IMR-90 (cell line): ENCODE data around the gene CIDEA. TPM values are rescaled to one million over a fixed set of nuclear protein-coding genes. Genes with fewer than 3 reads are reported as not detected.

Experiments
- ATAC-seq: fragments of 200-7000 bp; cut with Tn5 transposase; 2 replicates; pipeline ENCODE4 v1.9.1; 2020; ENCODE audit warnings: low read depth, mild to moderate bottlenecking, moderate library complexity
- BruUV-seq: library from RNA; stranded (reverse); fragments of 400-500 nt; replicated peaks from 2 replicates; lab custom pipeline; 2021; lab: Mats Ljungman, UMichigan
- CTCF ChIA-PET: fragments of 300-600 bp; formaldehyde crosslinking; extraction: SDS; loops from one replicate; lab custom pipeline; 2021; ENCODE audit warnings: antibody characterized with exemption; lab: Yijun Ruan, JAX
- POLR2A ChIA-PET: fragments of 300-600 bp; sonication (Branson Sonifier 250); formaldehyde crosslinking; loops from one replicate; lab custom pipeline; 2022; ENCODE audit warnings: antibody characterized with exemption; ENCODE audit not compliant: unreplicated experiment; lab: Charles Lee
- DNase-seq: peaks from one replicate; pipeline ENCODE4 v3.0.0; 2013
- H2AFZ ChIP-seq: replicated peaks from 2 replicates; pipeline ENCODE3; 2013; ENCODE audit warnings: low read length, mild to moderate bottlenecking; ENCODE audit not compliant: poor library complexity
- H2AK5ac ChIP-seq: 2 replicates; pipeline ENCODE4 v1.6.1; 2013; ENCODE audit warnings: low read depth, low read length, inconsistent platforms
- H2AK9ac ChIP-seq: replicated peaks from 2 replicates; pipeline ENCODE3; 2013; ENCODE audit warnings: mild to moderate bottlenecking, low read depth, low read length, moderate library complexity; ENCODE audit not compliant: poor library complexity
- H2BK120ac ChIP-seq: 2 replicates; pipeline ENCODE4 v1.6.1; 2013; ENCODE audit warnings: low read depth, low read length, inconsistent platforms
- H2BK15ac ChIP-seq: 3 replicates; pipeline ENCODE4 v1.6.1; 2013; ENCODE audit warnings: low read depth, low read length, inconsistent platforms
- H2BK20ac ChIP-seq: 2 replicates; pipeline ENCODE4 v1.6.1; 2013; ENCODE audit warnings: low read depth, mild to moderate bottlenecking, inconsistent platforms, low read length, moderate library complexity
- H2BK5ac ChIP-seq: 2 replicates; pipeline ENCODE4 v1.6.1; 2013; ENCODE audit warnings: mild to moderate bottlenecking, low read depth, low read length, inconsistent platforms; ENCODE audit not compliant: poor library complexity, severe bottlenecking
- H3K14ac ChIP-seq: replicated peaks from 2 replicates; pipeline ENCODE4 v1.6.1; 2013; ENCODE audit warnings: low read depth, low read length, inconsistent platforms
- H3K18ac ChIP-seq: 2 replicates; pipeline ENCODE4 v1.6.1; 2013; ENCODE audit warnings: low read depth, low read length, control low read depth
- H3K23ac ChIP-seq: 2 replicates; pipeline ENCODE4 v1.6.1; 2013; ENCODE audit warnings: low read depth, low read length, inconsistent platforms
- H3K27ac ChIP-seq: 2 replicates; pipeline ENCODE4 v1.5.1; 2013; ENCODE audit warnings: mild to moderate bottlenecking, control low read depth, low read length; ENCODE audit not compliant: insufficient read depth
- H3K27me3 ChIP-seq: 2 replicates; pipeline ENCODE4 v1.6.1; 2013; ENCODE audit warnings: low read length; ENCODE audit not compliant: control insufficient read depth, insufficient read depth
- H3K36me3 ChIP-seq: 2 replicates; pipeline ENCODE4 v1.6.1; 2013; ENCODE audit warnings: low read length, mixed read lengths; ENCODE audit not compliant: control insufficient read depth, insufficient read depth
- H3K4ac ChIP-seq: 2 replicates; pipeline ENCODE4 v1.6.1; 2013; ENCODE audit warnings: low read depth, low read length, inconsistent platforms
- H3K4me1 ChIP-seq: 2 replicates; pipeline ENCODE4 v1.6.1; 2013; ENCODE audit warnings: low read length, mixed read lengths; ENCODE audit not compliant: control insufficient read depth, insufficient read depth
- H3K4me2 ChIP-seq: 2 replicates; pipeline ENCODE4 v1.6.1; 2013; ENCODE audit warnings: low read depth, mild to moderate bottlenecking, control low read depth, low read length, moderate library complexity
- H3K4me3 ChIP-seq: 2 replicates; pipeline ENCODE4 v1.5.1; 2013; ENCODE audit warnings: low read depth, mild to moderate bottlenecking, control low read depth, low read length, moderate library complexity; ENCODE audit not compliant: insufficient read depth
- H3K56ac ChIP-seq: 2 replicates; pipeline ENCODE4 v1.6.1; 2013; ENCODE audit warnings: low read length, inconsistent platforms; ENCODE audit not compliant: insufficient read depth; ENCODE audit errors: extremely low read depth
- H3K79me1 ChIP-seq, 2 experiments: 2 replicates each; pipeline ENCODE4 v1.6.1; 2013; ENCODE audit warnings: low read length in 2 of 2, inconsistent platforms in 1 of 2, low read depth in 1 of 2
- H3K9ac ChIP-seq: 2 replicates; pipeline ENCODE4 v1.6.1; 2013; ENCODE audit warnings: low read depth, low read length, control low read depth
- H3K9me1 ChIP-seq: 2 replicates; pipeline ENCODE4 v1.6.1; 2013; ENCODE audit warnings: low read length, inconsistent platforms; ENCODE audit not compliant: insufficient read depth
- H3K9me3 ChIP-seq: 2 replicates; pipeline ENCODE4 v1.6.1; 2013; ENCODE audit warnings: low read length; ENCODE audit not compliant: control insufficient read depth, insufficient read depth
- H4K20me1 ChIP-seq: 2 replicates; pipeline ENCODE4 v1.6.1; 2013; ENCODE audit warnings: low read length, inconsistent platforms; ENCODE audit not compliant: insufficient read depth
- H4K5ac ChIP-seq: 2 replicates; pipeline ENCODE4 v1.6.1; 2013; ENCODE audit warnings: mild to moderate bottlenecking, low read depth, low read length, control low read depth
- H4K8ac ChIP-seq, 2 experiments: 2 replicates each; pipeline ENCODE4 v1.6.1; 2013; ENCODE audit warnings: low read depth in 2 of 2, low read length in 2 of 2, control low read depth in 1 of 2, inconsistent platforms in 1 of 2
- H4K91ac ChIP-seq: 2 replicates; pipeline ENCODE4 v1.6.1; 2013; ENCODE audit warnings: low read depth, low read length, inconsistent platforms; ENCODE audit not compliant: insufficient read depth
- CHD1 ChIP-seq: IDR thresholded peaks from 2 replicates; pipeline ENCODE4 v1.6.1; 2012; ENCODE audit warnings: low read depth, low read length, improper control_type of control experiment
- CTCF ChIP-seq: conservative IDR thresholded peaks from 2 replicates; pipeline ENCODE4 v1.5.1; 2012; ENCODE audit warnings: mild to moderate bottlenecking, low read depth, low read length, improper control_type of control experiment
- ELK1 ChIP-seq: fragments of 150-350 bp; IDR thresholded peaks from 2 replicates; pipeline ENCODE4 v1.6.1; 2016; ENCODE audit warnings: low read depth, mild to moderate bottlenecking, low read length, moderate library complexity, borderline replicate concordance
- MAFK ChIP-seq: IDR thresholded peaks from 2 replicates; pipeline ENCODE4 v1.6.1; 2012; ENCODE audit warnings: low read depth, low read length, improper control_type of control experiment
- MAZ ChIP-seq: IDR thresholded peaks from 2 replicates; pipeline ENCODE4 v1.6.1; 2012; ENCODE audit warnings: low read depth, mild to moderate bottlenecking, low read length, improper control_type of control experiment, moderate library complexity, borderline replicate concordance
- POLR2A ChIP-seq: IDR thresholded peaks from 2 replicates; pipeline ENCODE4 v1.6.1; 2012; ENCODE audit warnings: mild to moderate bottlenecking, low read depth, low read length
- RAD21 ChIP-seq: IDR thresholded peaks from 2 replicates; pipeline ENCODE4 v1.6.1; 2012; ENCODE audit warnings: low read length, improper control_type of control experiment
- RCOR1 ChIP-seq: IDR thresholded peaks from 2 replicates; pipeline ENCODE4 v1.6.1; 2012; ENCODE audit warnings: mild to moderate bottlenecking, low read length, improper control_type of control experiment; ENCODE audit not compliant: insufficient replicate concordance
- WGBS, 2 experiments: methylation state at CpG; one replicate each; pipeline versions ENCODE4 v1.1.5 to v1.1.7; 2013; ENCODE audit warnings: missing lambda C conversion rate in 2 of 2; ENCODE audit not compliant: insufficient read length in 1 of 2; ENCODE audit errors: extremely low coverage in 2 of 2; 5-methylcytosine and 5-hydroxymethylcytosine counted together
- dilution Hi-C: fragments of 300-500 bp; cut with HindIII; formaldehyde crosslinking; loops from one replicate; pipeline ENCODE4 v1.14.3; 2018; ENCODE audit warnings: low sequenced_read_pairs; ENCODE audit not compliant: unreplicated experiment
- in situ Hi-C: fragments of 300-500 bp; cut with MboI; formaldehyde crosslinking; loops from 3 replicates; pipeline ENCODE4 v1.14.3; 2019; ENCODE audit warnings: low sequenced_read_pairs, inconsistent platforms, mixed read lengths
- intact Hi-C: fragments of 100-400 bp; cut with micrococcal nuclease; formaldehyde crosslinking; loops from 2 replicates; pipeline ENCODE4 v1.10.0; 2022
- polyA plus RNA-seq, 3 experiments: library from polyadenylated mRNA; depleted of rRNA; stranded (reverse); fragments of >200 nt; gene quantifications; 2 replicates each; pipeline ENCODE4 v1.2.3, GENCODE V29; 2012; ENCODE audit warnings: low replicate concordance in 1 of 3
- total RNA-seq: library from RNA; depleted of rRNA; stranded (reverse); fragments of >200 nt; gene quantifications from 2 replicates; pipeline ENCODE4 v1.2.3, GENCODE V29; 2012

The CIDEA gene
- total and polyA plus RNA-seq, 2 of the 4 experiments (the other 2 are of a cell fraction) = not detected

GRCh38 chr18:12283666-12284065 lies 29.5 kb downstream of the CIDEA start:
- no peak overlapping the region for H2BK5ac ChIP-seq
- no peak overlapping the region for H3K4me3 ChIP-seq
- no peaks in the 10 kb centered on the region for H3K27me3 ChIP-seq
- H3K23ac ChIP-seq = no peak overlapping the region
- ChIA-PET POLR2A (interaction anchor here (1.3 kb wide), 1 partner anchor 24 kb away, joined by 3 read pairs; no protein-coding TSS in a partner anchor), CTCF (interaction anchor here (0.6 to 1.8 kb wide), 3 partner anchors 12 to 109 kb away, joined by 3 to 8 read pairs (median 7); no protein-coding TSS in a partner anchor)
- no peak overlapping the region for H3K56ac ChIP-seq
- no peak overlapping the region for H2AK9ac ChIP-seq
- H4K20me1 ChIP-seq = no peaks in the 10 kb centered on the region; the same call in 1 of the 2 replicates
- peak overlapping the region; percentile 53; the same call in 1 of the 2 replicates for H2BK20ac ChIP-seq
- peak overlapping the region; percentile 19; the same call in 1 of the 2 replicates for H3K4ac ChIP-seq
- H2BK120ac ChIP-seq = peak overlapping the region; percentile 52; the same call in 1 of the 2 replicates
- peaks cover 37% of the 10 kb centered on the region for H3K4me1 ChIP-seq
- H3K9me3 ChIP-seq = no peaks in the 10 kb centered on the region
- no peak for ATAC-seq
- no peak overlapping the region for H3K9ac ChIP-seq
- no peak for DNase-seq
- no peak for TF ChIP-seq RAD21
- no peak for TF ChIP-seq POLR2A
- no peak for TF ChIP-seq CTCF
- TF ChIP-seq MAZ = no peak
- no peak for TF ChIP-seq ELK1
- no peak for TF ChIP-seq CHD1
- TF ChIP-seq MAFK = no peak
- TF ChIP-seq RCOR1 = no peak
- peaks cover 12 to 37% of the 10 kb centered on the region in 2 experiments for H3K79me1 ChIP-seq
- H3K18ac ChIP-seq = no peak overlapping the region
- intact Hi-C loops (no loop called here), dilution Hi-C loops (no loop called here), in situ Hi-C loops (loop anchor here (10.0 kb wide), 1 partner anchor 429 kb away; the partner anchor contains the start of gene CHMP1B)
- no peak overlapping the region for H3K4me2 ChIP-seq
- no peak overlapping the region; the same call in 1 of the 2 replicates for H4K91ac ChIP-seq
- H3K27ac ChIP-seq = no peak overlapping the region
- H3K9me1 ChIP-seq = peaks cover 24% of the 10 kb centered on the region; the same call in 1 of the 2 replicates
- no peak overlapping the region for H4K8ac ChIP-seq
- H2AK5ac ChIP-seq = peak overlapping the region; percentile 10; the same call in 1 of the 2 replicates
- no CpG with 5 or more reads among the region's 1 CpG for WGBS, 2 experiments
- no peak overlapping the region for H4K5ac ChIP-seq
- H2AFZ ChIP-seq = no peak overlapping the region
- no peak overlapping the region for H3K14ac ChIP-seq
- no TSS peak for BruUV-seq
- no peak overlapping the region for H2BK15ac ChIP-seq
- H3K36me3 ChIP-seq = no peaks in the 10 kb centered on the region
